Measurements from ENCODE around the gene SCAMP4.
A peak's percentile ranks its signal among the peaks of the same experiment; 100 is the strongest.
"Not testable (repeated sequence)": the region's sequence is repeated elsewhere in the genome, so short reads cannot be mapped to it uniquely, and the experiment has no call there.

SCAMP4 gene

DNA sequence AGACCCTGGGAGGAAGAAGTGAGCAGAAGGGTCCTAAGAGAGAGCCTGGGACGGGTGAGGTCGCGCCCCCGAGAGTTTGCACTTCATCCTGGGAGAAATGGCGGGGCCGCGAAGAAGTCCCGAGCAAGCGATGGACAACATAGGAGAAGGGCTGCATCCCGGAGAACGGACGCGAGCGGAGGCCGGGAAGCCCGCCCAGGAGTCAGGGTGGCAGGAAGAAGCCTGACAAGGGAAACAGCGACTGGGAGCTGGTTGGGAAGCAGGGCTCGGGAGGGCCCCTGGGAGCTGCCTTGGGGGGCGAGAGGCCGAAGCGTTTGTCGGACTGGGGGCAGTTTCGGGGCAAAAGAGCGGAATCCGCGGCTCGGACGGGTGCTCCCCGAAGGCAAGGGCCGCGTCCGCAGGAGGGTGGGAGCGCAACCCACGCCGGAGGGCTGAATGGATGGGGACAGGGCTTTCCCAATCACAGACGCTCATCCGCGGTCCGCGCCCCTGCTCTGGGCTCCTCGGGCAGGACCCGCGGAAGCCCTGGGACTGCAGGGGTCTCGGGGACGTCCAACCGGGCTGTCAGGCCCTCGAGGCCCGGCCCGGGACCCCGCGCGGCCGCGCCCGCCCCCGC lies 20.4 kb upstream of the SCAMP4 start:
- no peak for DNase-seq

DNA sequence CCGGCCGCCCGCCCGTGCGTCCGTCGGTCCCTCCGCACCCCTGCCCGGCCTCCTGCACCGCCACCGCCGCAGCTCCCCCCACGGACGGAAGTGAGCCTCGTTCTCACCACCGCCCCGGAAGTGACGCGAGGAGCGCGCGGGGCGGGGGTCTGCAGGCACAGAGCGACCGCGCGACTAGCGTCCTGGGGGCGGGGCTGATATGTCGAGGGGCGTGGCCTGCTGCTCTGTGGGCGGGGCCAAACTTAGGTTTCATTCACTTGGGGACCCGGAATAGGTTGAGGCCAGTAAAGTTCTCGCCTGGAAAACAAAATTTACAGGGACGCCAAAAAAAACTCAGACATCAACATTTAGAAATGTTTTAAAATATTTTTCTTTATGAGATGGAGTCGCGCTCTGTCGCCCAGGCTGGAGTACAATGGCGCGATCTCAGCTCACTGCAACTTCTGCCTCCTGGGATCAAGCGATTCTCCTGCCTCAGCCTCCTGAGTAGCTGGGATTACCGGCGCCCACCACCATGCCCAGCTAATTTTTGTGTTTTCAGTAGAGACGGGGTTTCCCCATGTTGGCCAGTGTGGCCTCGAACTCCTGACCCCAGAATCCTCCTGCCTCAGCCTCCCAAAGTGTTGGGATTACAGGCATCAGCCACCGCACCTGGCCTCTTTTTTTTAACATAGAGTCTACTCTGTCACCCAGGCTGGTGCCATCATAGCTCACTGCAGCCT lies 19.6 kb upstream of the SCAMP4 start, which contains the start of gene ABHD17A:
Gene ABHD17A, minus strand, starts transcription at position 99 of the 722 bp plus-strand sequence. CDS start 3,930 bp downstream, outside the sequence.
- DNase-seq = peak; percentile 68

DNA sequence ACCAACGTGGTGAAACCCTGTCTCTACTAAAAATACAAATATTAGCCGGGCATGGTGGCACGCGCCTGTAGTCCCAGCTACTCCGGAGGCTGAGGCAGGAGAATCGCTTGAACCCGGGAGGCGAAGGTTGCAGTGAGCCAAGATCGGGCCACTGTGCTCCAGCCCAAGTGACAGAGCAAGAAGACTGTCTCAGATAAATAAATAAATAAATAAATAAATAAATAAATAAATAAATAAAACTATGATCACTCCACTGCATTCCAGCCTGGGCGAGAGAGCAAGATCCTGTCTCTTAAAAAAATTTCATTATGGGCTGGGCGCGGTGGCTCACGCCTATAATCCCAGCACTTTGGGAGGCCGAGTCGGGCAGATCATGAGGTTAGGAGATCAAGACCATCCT lies 18.8 kb upstream of the SCAMP4 start:
- DNase-seq = not testable (repeated sequence)

DNA sequence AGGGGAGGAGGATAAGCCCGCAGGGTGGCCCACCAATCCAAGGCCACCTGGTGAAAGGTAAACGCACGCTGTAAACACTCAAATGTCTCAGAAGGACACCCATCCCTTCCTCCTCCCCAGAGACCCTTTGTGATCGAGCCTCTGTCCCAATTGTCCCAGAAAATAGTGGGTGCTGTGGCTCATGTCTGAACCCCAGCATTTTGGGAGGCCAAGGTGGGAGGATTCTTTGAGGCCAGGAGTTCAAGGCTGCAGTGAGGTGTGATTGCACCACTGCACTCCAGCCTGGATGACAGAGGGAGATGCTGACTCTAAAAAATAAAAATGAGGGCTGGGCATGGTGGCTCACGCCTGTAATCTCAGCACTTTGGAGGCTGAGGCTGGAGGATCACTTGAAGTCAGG lies 16.8 kb upstream of the SCAMP4 start:
- no peak for DNase-seq

DNA sequence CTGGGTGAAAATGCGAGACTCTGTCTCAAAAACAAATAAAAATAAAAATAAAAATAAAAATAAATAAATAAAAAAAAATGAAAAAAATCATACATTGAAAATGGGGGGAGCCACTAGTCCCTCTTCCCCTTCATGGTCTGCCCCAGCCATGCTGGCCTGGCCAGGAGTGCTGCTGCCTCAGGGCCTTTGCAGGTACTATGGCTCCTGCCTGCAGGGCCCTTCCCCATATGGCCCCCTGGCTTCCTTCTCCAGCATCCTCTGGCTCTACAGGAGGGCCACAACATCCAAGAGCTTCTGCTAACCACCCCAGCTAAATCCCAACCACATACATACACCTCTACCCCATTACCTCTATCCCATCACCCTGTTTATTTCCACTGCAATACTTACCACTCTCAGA lies 15.3 kb upstream of the SCAMP4 start:
- no peak for DNase-seq

DNA sequence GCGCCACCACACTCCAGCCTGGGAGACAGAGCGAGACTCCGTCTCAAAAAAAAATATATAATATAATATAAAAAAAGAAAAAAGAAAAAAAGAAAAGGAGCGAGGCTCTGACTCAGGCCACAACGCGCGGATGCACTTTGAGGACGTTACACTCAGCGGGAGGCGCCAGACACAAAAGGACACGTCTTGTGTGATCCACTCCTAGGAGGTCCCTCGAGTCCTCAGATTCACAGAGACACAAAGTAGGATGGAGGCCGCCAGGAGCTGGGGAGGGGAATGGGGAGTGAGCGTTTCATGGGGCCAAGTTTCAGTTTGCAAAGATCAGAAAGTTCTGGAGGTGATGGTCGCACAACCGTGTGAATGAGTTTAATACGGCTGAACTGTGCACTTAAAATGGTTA lies 11.4 kb upstream of the SCAMP4 start:
- no peak for DNase-seq

DNA sequence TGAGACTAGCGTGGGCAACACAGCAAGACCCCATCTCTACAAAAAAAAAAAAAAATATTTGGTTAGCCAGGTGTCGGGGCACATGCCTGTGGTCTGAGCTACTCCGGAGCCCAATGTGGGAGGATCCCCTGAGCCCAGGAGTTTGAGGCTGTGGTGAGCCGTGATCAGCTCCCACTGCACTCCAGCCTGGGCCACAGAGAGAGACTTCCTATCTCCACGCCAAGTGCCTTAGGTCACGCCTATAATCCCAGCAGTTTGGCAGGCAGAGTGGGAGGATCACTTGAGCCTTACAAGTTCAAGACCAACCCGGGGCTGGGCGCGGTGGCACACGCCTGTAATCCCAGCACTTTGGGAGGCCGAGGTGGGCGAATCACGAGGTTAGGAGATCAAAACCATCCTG lies 8.7 kb upstream of the SCAMP4 start:
- no peak for DNase-seq

DNA sequence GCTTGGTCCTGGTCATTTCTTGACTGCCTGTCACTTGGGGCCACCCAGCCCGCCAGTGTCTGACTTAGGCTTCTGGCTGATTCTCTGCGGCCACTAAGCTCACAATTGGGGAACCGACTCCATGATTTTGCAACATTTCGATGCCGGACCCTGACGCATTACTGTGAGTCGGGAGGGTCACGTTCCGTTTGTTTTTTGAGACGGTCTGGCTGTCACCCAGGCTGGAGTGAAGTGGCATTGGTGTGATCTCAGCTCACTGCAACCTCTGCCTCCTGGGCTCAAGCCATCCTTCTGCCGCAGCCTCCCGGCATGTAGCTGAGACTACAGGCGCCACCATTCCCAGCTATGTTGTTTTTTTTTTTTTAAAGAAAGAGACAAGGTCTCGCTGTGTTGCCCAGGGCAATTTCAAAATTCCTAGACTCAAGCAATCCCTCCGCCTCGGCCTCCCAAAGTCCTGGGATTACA lies 3.2 kb upstream of the SCAMP4 start:
- DNase-seq = no peak

DNA sequence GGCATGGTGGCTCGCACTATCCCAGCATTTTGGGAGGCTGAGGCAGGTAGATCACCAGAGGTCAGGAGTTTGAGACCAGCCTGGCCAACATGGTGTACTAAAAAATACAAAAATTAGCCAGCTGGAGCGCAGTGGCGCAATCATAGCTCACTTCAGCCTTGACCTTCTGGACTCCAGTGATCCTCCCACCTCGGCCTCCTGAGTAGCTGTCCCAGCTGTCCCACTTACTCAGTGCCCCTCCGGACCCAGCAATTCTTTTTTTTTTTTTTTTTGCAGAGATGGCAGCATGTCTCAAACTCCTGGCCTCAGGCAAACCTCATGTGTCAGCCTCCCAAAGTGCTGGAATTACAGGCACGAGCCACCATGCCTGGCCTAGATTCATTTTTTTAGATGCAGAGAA lies 2.3 kb upstream of the SCAMP4 start:
- no peak for DNase-seq

DNA sequence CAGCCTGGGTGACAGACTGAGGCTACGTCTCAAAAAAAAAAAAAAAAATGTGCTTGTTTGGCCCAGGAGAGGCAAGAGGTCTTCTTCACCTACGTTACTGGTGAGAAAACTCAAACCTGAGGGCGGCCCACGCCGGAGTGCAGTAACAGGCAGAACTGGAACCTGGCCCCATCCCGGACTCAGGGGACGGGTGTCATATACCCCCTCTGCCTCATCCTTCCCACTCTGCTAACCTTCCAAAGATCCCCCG lies 414 bp upstream of the SCAMP4 start:
- no peak for DNase-seq

DNA sequence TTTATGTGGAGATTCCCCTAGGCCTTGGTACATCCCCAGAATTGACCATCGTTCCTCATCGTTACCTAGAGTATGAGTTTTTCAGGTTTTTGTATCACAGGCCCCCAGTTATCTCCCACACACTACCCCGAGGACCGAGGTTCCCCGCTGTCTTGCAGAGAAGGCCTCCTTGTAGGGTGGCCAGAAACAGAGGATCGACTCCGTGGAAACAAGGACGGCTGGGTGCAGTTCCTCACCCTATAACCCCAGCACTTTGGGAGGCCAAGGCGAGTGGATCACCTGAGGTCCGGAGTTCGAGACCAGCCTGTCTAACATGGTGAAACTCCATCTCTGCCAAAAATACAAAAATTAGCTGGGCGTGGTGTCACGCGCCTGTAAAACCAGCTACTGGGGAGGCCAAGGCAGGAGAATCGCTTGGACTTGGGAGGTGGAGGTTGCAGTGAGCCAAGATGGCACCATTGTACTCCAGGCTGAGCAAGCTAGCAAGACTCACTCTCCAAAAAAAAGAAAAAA lies 720 bp downstream of the SCAMP4 start:
- no peak for DNase-seq

DNA sequence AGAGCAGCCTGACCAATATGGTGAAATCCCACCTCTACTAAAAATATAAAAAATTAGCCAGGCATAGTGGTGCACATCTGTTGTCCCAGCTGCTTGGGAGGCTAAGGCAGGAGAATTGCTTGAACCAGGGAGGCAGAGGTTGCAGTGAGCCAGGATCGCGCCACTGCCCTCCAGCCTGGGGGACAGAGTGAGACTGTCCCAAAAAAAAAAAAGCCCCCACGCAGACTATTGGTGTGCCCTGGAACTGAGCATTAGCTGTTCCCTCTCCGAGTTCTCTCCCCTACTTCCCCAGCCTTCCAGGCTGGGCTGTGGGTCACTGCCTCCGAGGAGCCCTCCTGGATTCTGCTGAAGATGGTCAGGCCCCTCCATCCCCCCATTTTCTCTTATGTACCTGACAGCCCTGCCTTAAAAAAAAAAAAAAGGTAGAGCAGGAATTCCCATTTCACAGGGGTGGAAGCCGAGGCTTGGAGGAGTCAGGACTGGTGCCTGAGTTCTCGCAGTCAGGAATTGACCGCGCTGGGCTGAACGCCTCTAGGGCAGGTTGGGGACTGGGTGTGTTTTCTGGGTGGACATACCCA lies 1.9 kb downstream of the SCAMP4 start:
- DNase-seq = no peak

DNA sequence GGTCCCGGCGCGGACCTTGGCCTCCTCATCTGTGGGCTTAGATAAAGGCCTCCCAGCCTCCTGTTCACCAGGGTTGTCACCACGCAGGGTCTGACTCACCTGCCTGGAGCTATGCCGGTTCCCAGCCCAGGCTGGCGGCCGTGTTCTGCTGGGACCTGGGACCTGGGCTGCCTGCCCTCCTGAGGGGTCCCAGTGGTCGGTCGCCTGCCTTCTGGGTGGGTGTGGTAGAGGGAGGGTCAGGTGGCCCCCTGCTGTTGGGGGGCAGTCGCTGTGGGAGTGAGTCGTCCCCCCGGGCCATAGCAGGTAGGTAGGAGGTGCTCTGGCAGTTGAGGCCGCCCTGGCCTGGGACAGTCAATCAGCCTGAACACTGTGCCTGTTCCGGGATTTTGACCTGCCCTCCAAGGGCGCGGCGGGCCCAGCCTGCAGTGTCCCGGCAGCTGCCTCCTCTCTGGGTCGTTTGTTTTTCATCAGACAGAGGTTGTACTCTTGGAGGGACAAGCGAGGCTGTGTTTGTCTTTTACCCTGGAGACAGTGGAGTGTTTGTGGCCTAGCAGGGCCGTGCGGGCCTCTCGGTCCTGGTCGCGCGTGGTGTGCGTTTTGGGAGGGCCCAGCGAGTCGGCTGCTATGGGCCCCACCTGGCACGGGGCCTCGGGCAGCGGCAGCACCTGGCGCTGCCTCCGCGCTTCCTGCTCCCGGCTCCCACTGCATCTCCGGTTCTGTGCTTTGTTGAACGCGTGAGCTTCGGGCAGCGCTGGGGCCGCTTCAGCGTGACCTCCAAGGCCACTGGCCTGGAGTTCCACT lies 2.6 kb downstream of the SCAMP4 start:
- DNase-seq = no peak

DNA sequence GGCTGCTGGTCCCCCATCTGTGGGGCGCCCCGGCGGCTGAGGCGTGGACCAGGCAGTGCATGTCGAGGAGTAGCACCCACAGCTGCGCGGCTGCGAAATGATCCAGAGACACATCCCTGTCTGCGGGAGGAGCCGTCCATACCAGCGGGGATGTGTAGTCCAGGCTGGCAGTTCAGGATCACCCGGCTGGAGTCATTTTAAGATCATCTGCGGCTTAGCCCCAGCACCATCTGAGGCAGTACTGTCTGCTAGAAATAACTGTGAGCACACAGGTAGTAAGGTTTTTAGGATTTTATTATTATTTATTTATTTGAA lies 3.1 kb downstream of the SCAMP4 start:
- DNase-seq = no peak

DNA sequence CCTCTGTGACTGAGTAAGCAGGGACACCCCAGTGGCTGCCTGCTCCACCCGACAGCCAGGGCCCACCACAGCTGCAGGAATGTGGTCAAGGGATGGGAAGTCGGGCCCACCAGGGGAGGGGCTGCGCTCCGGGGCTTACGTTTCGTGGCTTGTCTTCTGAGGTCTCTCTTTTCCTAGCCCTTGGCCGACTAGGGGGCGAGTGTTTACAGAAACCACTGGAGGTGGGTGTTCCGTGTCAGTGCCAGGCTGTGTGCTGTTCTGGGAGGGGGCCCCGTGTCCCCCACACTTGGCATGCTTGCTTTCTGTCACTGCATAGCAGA lies 4.5 kb downstream of the SCAMP4 start:
- no peak for DNase-seq

DNA sequence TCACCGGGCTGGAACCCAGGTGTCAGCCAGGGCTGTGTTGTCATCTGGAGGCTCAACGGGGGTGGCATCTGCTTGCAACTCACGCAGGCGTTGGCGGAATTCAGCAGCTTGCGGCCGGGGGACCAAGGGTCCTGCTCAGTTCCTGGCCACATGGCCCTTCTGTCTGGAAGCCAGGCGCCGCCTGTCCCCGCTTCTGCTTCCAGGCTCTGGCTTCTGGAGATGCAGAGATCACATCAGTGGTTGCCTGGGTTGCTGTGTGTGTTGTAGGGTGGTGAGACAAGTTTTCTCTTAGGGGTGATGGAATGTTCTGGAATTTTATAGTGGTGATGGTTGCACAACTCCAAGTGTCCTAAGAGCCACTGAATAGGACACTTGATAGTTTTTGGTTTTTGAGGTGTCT lies 5.0 kb downstream of the SCAMP4 start:
- no peak for DNase-seq

DNA sequence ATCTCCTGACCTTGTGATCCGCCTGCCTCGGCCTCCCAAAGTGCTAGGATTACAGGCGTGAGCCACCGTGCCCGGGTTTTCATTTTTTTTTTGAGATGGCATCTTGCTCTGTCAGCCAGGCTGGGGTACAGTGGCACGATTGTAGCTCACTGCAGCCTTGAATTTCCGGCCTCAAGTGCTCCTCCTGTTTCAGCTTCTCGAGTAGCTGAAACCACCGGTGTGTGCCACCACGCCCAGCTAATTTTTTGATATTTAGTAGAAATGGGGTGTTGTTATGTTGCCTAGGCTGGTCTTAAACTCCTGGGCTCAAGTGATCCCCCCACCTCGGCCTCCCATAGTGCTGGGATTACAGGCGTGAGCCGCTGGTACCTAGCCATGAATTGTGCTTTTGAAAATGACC lies 5.9 kb downstream of the SCAMP4 start:
- DNase-seq = no peak

DNA sequence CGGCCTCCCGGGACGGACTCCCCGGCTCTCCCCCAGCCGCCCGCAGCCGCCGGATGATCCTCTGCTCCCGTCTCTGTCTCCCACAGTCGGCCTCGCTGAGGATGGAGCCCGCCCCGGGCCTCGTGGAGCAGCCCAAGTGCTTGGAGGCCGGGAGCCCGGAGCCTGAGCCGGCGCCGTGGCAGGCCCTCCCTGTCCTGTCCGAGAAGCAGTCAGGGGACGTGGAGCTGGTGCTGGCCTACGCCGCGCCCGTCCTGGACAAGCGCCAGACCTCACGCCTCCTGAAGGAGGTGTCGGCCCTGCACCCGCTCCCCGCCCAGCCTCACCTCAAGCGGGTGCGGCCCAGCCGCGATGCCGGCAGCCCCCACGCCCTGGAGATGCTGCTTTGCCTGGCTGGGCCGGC lies 6.8 kb downstream of the SCAMP4 start:
- DNase-seq = no peak

DNA sequence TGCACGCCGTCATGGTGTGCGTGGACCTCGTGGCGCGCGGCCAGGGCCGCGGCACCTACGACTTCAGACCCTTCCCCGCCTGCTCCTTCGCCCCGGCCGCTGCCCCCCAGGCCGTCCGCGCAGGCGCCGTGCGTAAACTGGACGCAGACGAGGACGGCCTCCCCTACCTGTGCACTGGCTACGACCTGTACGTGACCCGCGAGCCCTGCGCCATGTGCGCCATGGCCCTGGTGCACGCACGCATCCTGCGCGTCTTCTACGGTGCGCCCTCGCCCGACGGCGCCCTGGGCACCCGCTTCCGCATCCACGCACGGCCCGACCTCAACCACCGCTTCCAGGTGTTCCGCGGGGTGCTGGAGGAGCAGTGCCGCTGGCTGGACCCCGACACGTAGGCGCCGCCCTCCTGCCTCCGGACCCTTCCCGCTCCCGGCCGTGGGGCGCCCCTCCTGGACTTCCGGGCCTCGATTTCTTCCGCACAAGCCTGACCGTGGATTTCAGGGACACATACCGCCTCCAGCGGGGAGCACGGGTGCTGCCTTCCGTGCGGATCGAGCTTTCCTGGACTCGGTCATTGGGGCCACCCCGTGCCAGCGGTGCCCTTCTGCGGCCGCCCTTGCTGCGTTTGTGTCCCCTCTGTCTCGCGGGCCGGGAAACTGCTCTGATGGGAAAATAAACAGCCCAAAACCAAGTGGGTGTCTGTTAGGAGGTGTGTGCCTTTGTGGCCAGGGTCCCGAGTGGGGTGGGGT lies 7.7 kb downstream of the SCAMP4 start:
- no peak for DNase-seq

DNA sequence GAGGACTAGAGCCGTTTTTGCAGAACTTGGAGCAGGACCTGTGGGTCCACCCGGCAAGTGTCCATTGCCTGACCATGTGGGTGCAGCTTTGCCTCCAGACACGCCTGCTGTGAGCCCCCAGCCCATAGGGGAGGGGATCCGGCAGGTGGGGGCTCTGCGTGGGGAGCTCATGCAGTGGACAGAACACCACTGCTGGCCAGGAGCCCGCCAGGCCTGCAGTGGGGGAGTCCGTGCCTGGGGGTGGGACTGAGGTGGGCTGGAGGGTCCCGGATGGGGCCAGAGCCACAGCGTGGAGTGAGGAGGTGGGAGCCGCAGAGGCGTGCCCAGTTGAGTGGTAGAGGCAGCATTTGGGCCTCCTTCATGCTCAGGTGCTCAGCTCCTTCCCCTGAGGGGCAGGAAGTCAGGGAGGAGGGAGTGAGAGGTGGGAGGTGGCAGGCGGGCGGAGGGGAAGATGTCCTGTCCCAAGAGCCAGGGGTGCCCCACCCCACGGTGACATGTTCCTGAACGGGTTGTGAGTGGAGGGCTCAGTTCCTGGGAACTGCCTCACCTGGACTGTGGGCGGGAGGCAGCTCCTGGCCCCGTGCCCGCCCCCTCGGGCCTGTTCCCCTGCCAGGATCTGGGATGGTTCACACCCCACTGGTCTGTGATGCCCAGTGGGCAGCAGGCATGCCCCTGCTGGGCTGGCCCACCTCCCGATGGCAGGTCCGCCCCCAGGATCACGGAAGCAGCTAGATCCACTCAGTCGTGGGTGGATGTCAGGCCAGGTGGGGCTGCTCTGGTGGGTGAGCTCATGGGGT lies 8.8 kb downstream of the SCAMP4 start:
- DNase-seq = no peak

DNA sequence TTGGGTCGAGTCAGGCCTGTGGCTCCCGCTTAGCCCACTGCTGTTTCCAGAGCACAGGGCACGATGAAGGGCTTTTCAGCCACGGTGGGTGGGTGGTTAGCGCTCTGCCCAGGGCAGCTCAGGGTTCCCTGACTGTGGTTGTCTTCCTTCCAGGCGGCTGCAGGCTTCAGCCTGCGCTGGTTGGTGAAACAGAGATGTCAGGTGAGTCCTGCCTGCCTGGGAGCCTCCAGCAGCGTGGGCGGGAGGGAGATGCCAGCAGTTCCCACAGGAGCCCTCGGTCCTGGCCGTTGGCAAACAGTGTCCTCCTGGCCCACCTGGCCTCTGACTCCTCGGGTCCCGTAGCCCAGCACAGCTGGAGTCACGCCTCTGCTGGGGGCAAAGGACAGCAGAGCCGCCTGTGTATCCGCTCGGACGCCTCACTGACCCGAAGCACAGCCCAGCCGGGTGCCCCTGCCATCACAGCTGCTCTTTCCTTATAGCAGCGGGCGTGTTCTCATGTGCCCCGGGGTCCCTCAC lies 9.7 kb downstream of the SCAMP4 start:
- DNase-seq = no peak

DNA sequence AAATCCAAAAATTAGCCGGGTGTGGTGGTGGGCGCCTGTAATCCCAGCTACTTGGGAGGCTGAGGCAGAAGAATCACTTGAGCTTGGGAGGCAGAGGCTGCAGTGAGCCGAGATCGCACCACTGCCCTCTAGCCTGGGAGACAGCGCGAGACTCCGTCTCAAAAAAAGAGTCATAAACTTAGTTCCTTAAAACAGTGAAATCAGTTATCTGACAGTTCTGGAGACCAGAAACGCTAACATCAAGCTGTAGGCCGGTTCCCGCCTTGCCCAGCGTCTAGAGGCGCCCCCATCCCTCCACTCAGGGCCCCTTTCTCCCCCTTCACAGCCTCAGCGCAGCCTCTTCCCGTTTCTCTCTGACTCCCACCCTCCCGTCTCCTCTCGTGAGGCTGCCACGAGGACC lies 11.9 kb downstream of the SCAMP4 start:
- DNase-seq = no peak
